GM23338 (cell line): ENCODE data around the gene PSTK. TPM values are rescaled to one million over a fixed set of nuclear protein-coding genes. Genes with fewer than 3 reads are reported as not detected.

Experiments
- ATAC-seq: fragments of 200-7000 bp; cut with Tn5 transposase; 3 replicates; pipeline ENCODE4 v1.9.1; 2020
- DNase-seq: peaks from one replicate; pipeline ENCODE4 v3.0.0-alpha.2; 2015; ENCODE audit warnings: low spot score
- H2AFZ ChIP-seq: fragments of 200-600 bp; sonication (generic); 2 replicates; pipeline ENCODE4 v1.8.0; 2016; ENCODE audit warnings: antibody characterized with exemption, mild to moderate bottlenecking, moderate library complexity
- H3F3A ChIP-seq: fragments of 200-600 bp; sonication (generic); replicated peaks from 2 replicates; pipeline ENCODE4 v1.8.0; 2017; ENCODE audit warnings: antibody characterized with exemption, mixed run types, low read depth
- H3K27ac ChIP-seq: fragments of 200-600 bp; sonication (generic); 2 replicates; pipeline ENCODE4 v1.6.1; 2016; ENCODE audit warnings: low read depth
- H3K27me3 ChIP-seq: fragments of 200-600 bp; sonication (generic); 2 replicates; pipeline ENCODE4 v1.8.0; 2016; ENCODE audit warnings: mild to moderate bottlenecking, mixed run types, moderate library complexity; ENCODE audit not compliant: insufficient read depth
- H3K36me3 ChIP-seq: fragments of 200-600 bp; sonication (generic); 2 replicates; pipeline ENCODE4 v1.8.0; 2016; ENCODE audit warnings: mild to moderate bottlenecking; ENCODE audit not compliant: insufficient read depth
- H3K4me1 ChIP-seq: fragments of 200-600 bp; sonication (generic); 2 replicates; pipeline ENCODE4 v1.8.0; 2016; ENCODE audit warnings: mild to moderate bottlenecking, moderate library complexity; ENCODE audit not compliant: insufficient read depth
- H3K4me2 ChIP-seq: fragments of 200-600 bp; sonication (generic); 2 replicates; pipeline ENCODE4 v1.7.1; 2017; ENCODE audit warnings: mixed run types
- H3K4me3 ChIP-seq: fragments of 200-600 bp; sonication (generic); 2 replicates; pipeline ENCODE4 v1.6.1; 2016; ENCODE audit warnings: mixed run types
- H3K79me2 ChIP-seq: fragments of 200-600 bp; sonication (generic); replicated peaks from 2 replicates; pipeline ENCODE4 v1.8.0; 2017; ENCODE audit warnings: mild to moderate bottlenecking; ENCODE audit not compliant: insufficient read depth
- H3K9me2 ChIP-seq: fragments of 200-600 bp; sonication (generic); 2 replicates; pipeline ENCODE4 v1.8.0; 2017; ENCODE audit not compliant: insufficient read depth
- H4K20me1 ChIP-seq: fragments of 200-600 bp; sonication (generic); replicated peaks from 2 replicates; pipeline ENCODE4 v1.8.0; 2017; ENCODE audit warnings: mild to moderate bottlenecking; ENCODE audit not compliant: insufficient read depth
- H3K27ac Mint-ChIP-seq: 2 replicates; pipeline ENCODE4 v1.8.0; 2020; ENCODE audit warnings: inconsistent platforms, mild to moderate bottlenecking, moderate library complexity, mixed read lengths
- H3K27me3 Mint-ChIP-seq: 3 replicates; pipeline ENCODE4 v1.8.0; 2022; ENCODE audit warnings: low read depth, mild to moderate bottlenecking, moderate library complexity, mixed read lengths, inconsistent platforms; ENCODE audit not compliant: insufficient read depth, poor library complexity
- H3K36me3 Mint-ChIP-seq: 3 replicates; pipeline ENCODE4 v1.8.0; 2021; ENCODE audit warnings: low read depth, mild to moderate bottlenecking, inconsistent platforms, moderate library complexity, mixed read lengths
- H3K4me1 Mint-ChIP-seq: 3 replicates; pipeline ENCODE4 v1.8.0; 2020; ENCODE audit warnings: mild to moderate bottlenecking, inconsistent platforms, mixed read lengths
- H3K4me3 Mint-ChIP-seq: 3 replicates; pipeline ENCODE4 v1.8.0; 2021; ENCODE audit warnings: moderate library complexity, mild to moderate bottlenecking, inconsistent platforms, mixed read lengths
- H3K9me3 Mint-ChIP-seq: 3 replicates; pipeline ENCODE4 v1.8.0; 2020; ENCODE audit warnings: moderate library complexity, mild to moderate bottlenecking, inconsistent platforms, mixed read lengths
- CREB1 ChIP-seq: fragments of 250-450 bp; sonication (Bioruptor Pico); IDR thresholded peaks from 2 replicates; pipeline ENCODE4 v1.5.0; 2020; ENCODE audit warnings: low read depth, mild to moderate bottlenecking, moderate library complexity
- CTCF ChIP-seq, 2 experiments: fragments of 200-600 bp in 1 of 2; sonication (generic) in 1 of 2; conservative IDR thresholded peaks; 2 replicates each; pipeline versions ENCODE4 v1.5.1 to v1.6.1; 2016 to 2017; ENCODE audit warnings: antibody characterized with exemption in 2 of 2, low read depth in 2 of 2, mild to moderate bottlenecking in 2 of 2, moderate library complexity in 1 of 2
- ETS1 ChIP-seq: IDR thresholded peaks from 2 replicates; pipeline ENCODE4 v1.6.1; 2016; ENCODE audit warnings: antibody characterized with exemption
- EZH2 ChIP-seq: fragments of 200-600 bp; sonication (generic); IDR thresholded peaks from one replicate; pipeline ENCODE4 v1.8.0; 2017; ENCODE audit warnings: antibody characterized with exemption, mild to moderate bottlenecking, low read depth; ENCODE audit not compliant: unreplicated experiment
- EZH2phosphoT487 ChIP-seq: fragments of 200-600 bp; sonication (generic); IDR thresholded peaks from one replicate; pipeline ENCODE4 v1.8.1; 2018; ENCODE audit warnings: antibody characterized with exemption; ENCODE audit not compliant: unreplicated experiment
- POLR2AphosphoS5 ChIP-seq: IDR thresholded peaks from 2 replicates; pipeline ENCODE4 v1.6.1; 2016; ENCODE audit warnings: antibody characterized with exemption, low read depth
- REST ChIP-seq: IDR thresholded peaks from one replicate; pipeline ENCODE4 v1.6.1; 2018; ENCODE audit warnings: antibody characterized with exemption; ENCODE audit not compliant: unreplicated experiment
- STAT1 ChIP-seq: IDR thresholded peaks from one replicate; pipeline ENCODE4 v1.6.1; 2016; ENCODE audit warnings: antibody characterized with exemption; ENCODE audit not compliant: unreplicated experiment
- ZNF331 ChIP-seq: fragments of 250-450 bp; sonication (Bioruptor Pico); IDR thresholded peaks from 2 replicates; pipeline ENCODE4 v1.5.0; 2020; ENCODE audit warnings: low read depth, mild to moderate bottlenecking, moderate library complexity
- polyA plus RNA-seq: library from polyadenylated mRNA; unstranded; fragments of >200 nt; fragmentation: Nextera tagmentation; extraction: Ambion mirVana; gene quantifications from 2 replicates; pipeline ENCODE4 v1.2.1, GENCODE V29; 2016
- total RNA-seq: library from RNA; depleted of rRNA; stranded (reverse); fragments of >200 nt; shearing (Covaris generic); gene quantifications from 2 replicates; pipeline ENCODE4 v1.2.3, GENCODE V29; 2014

Gene PSTK
- total and polyA plus RNA-seq, 2 experiments from 2014 or later = 2.3 to 9.3 TPM

- DNase-seq (peak; percentile 98), ATAC-seq (peak; percentile 99)
- Histone ChIP-seq H3K36me3 (no peaks in the 10 kb centered on the region; the same call in 1 of the 2 replicates), H3K9me2 (peaks cover 12% of the 10 kb centered on the region), H3K27ac (no peak within 1 kb of the TSS), H4K20me1 (peaks cover 7% of the 10 kb centered on the region; the same call in 1 of the 2 replicates), H3K79me2 (no peaks in the 10 kb centered on the region; the same call in 1 of the 2 replicates), H2AFZ (peak within 1 kb of the TSS; percentile 99), H3K27me3 (peaks cover 30% of the 10 kb centered on the region), H3F3A (0 out of 2 replicates have a peak, but pooled peaks cover 2% of the 10 kb centered on the region), H3K4me1 (peaks cover 4% of the 10 kb centered on the region; the same call in 1 of the 2 replicates), H3K4me3 (peak within 1 kb of the TSS; percentile 86), H3K4me2 (peak within 1 kb of the TSS; percentile 98)
- TF ChIP-seq EZH2 = no peak
- TF ChIP-seq REST = peak; percentile 29
- TF ChIP-seq CTCF (conservative IDR thresholded peaks at IDR 0.05; ENCODE audit: low read depth in 2 of 2) = 0 out of 4 replicates have a peak, but pooled peaks of 1 of the 2 experiments have one; percentile 2
- no peak for TF ChIP-seq ZNF331 (CRISPR knock-in tag)
- no peak for TF ChIP-seq EZH2phosphoT487
- peak; percentile 71 for TF ChIP-seq CREB1 (CRISPR knock-in tag)
- no peak for TF ChIP-seq STAT1
- peak; percentile 57 for TF ChIP-seq POLR2AphosphoS5
- no peak; the same call in 1 of the 2 replicates for TF ChIP-seq ETS1
- peaks cover 18% of the 10 kb centered on the region; the same call in 2 of the 3 replicates for H3K9me3 Mint-ChIP-seq
- peaks cover 7% of the 10 kb centered on the region for H3K36me3 Mint-ChIP-seq
- peaks cover 9% of the 10 kb centered on the region for H3K4me1 Mint-ChIP-seq
- H3K27me3 Mint-ChIP-seq = peaks cover 34% of the 10 kb centered on the region
- H3K4me3 Mint-ChIP-seq = peak within 1 kb of the TSS; percentile 76
- H3K27ac Mint-ChIP-seq = no peak within 1 kb of the TSS
Observed at GRCh38 chr10:122953902-122954730, 26.1 kb upstream of the PSTK start, which contains the start of gene C10orf88. TSS of gene C10orf88 (minus strand) at chr10:122954227. CDS start at chr10:122954178, 49 bp downstream.
